Endothelial cell of umbilical vein (primary cell): Measurements from ENCODE around the gene PARD3B.

Experiments
- EZH2 ChIP-seq: IDR thresholded peaks from 2 replicates; pipeline ENCODE4 v1.6.1; 2012; ENCODE audit warnings: borderline replicate concordance, low read depth, mild to moderate bottlenecking, moderate library complexity, low read length, inconsistent platforms; ENCODE audit not compliant: severe bottlenecking
- FOS ChIP-seq: IDR thresholded peaks from 2 replicates; pipeline ENCODE4 v1.6.1; 2011; ENCODE audit warnings: mild to moderate bottlenecking, low read length, moderate library complexity, borderline replicate concordance; ENCODE audit not compliant: insufficient read depth
- JUN ChIP-seq: IDR thresholded peaks from 2 replicates; pipeline ENCODE4 v1.6.1; 2011; ENCODE audit warnings: borderline replicate concordance, low read depth; ENCODE audit not compliant: insufficient read length, insufficient read depth
- POLR2A ChIP-seq: IDR thresholded peaks from 2 replicates; pipeline ENCODE4 v1.6.1; 2012; ENCODE audit warnings: low read depth, mild to moderate bottlenecking, control low read depth, low read length
- POLR2AphosphoS5 ChIP-seq: IDR thresholded peaks from 2 replicates; pipeline ENCODE4 v1.6.1; 2012; ENCODE audit warnings: low read depth, mild to moderate bottlenecking, control low read depth, low read length, moderate library complexity; ENCODE audit not compliant: insufficient read depth
- TF ChIP-seq, protein P1 (sequence below), 2 donors: IDR thresholded peaks; 1 replicate in 1 of 2; 2 replicates in 1 of 2; pipeline ENCODE4 v1.5.1; 2011; ENCODE audit warnings: low read length in 2 of 2, mild to moderate bottlenecking in 2 of 2, moderate library complexity in 2 of 2, control low read depth in 1 of 2, inconsistent platforms in 1 of 2, low read depth in 1 of 2; ENCODE audit not compliant: insufficient read depth in 1 of 2; ENCODE audit errors: extremely low read depth in 1 of 2
- TF ChIP-seq, protein P2 (sequence below): IDR thresholded peaks from 2 replicates; pipeline ENCODE4 v1.6.1; 2011; ENCODE audit not compliant: insufficient read depth, insufficient read length

DNA sequence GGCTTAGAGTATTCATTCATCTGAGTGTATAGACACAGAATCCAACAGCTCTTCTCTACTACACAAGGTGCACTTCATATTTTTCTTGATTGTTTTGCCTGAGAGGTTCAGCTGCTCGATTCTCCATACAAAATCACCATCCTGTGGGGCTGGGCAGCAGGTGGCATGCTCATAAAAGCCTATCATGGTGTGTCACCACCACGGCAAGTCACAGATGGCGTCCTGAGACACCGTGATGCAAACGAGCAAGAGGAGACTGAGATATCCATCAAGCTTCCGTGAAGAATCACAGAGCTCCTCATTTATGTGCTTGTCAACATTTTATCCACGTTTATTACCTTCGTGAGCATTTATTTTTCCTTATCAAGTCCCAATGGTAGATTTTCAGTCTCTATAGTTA lies 1114.6 kb downstream of the PARD3B start:
- TF ChIP-seq FOS: no peak
- TF ChIP-seq, protein P1, sequence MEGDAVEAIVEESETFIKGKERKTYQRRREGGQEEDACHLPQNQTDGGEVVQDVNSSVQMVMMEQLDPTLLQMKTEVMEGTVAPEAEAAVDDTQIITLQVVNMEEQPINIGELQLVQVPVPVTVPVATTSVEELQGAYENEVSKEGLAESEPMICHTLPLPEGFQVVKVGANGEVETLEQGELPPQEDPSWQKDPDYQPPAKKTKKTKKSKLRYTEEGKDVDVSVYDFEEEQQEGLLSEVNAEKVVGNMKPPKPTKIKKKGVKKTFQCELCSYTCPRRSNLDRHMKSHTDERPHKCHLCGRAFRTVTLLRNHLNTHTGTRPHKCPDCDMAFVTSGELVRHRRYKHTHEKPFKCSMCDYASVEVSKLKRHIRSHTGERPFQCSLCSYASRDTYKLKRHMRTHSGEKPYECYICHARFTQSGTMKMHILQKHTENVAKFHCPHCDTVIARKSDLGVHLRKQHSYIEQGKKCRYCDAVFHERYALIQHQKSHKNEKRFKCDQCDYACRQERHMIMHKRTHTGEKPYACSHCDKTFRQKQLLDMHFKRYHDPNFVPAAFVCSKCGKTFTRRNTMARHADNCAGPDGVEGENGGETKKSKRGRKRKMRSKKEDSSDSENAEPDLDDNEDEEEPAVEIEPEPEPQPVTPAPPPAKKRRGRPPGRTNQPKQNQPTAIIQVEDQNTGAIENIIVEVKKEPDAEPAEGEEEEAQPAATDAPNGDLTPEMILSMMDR (IDR thresholded peaks at IDR 0.05; ENCODE audit: extremely low read depth in 1 of 2, insufficient read depth in 1 of 2, low read depth in 1 of 2, low read length in 2 of 2): no peak
- TF ChIP-seq, protein P2, sequence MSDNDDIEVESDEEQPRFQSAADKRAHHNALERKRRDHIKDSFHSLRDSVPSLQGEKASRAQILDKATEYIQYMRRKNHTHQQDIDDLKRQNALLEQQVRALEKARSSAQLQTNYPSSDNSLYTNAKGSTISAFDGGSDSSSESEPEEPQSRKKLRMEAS: no peak
- no peak for TF ChIP-seq POLR2A
- no peak for TF ChIP-seq POLR2AphosphoS5
- no peak for TF ChIP-seq JUN
- TF ChIP-seq EZH2: no peak
